Vagina (tissue), 2 donors: ENCODE data around the gene BPIFB1. TPM values are rescaled to one million over a fixed set of nuclear protein-coding genes. Genes with fewer than 3 reads are reported as not detected.

Experiments
- DNase-seq, 2 donors: peaks; one replicate each; pipeline ENCODE4 v3.0.0-alpha.2; 2017; ENCODE audit errors: extremely low spot score in 2 of 2
- H3K27ac ChIP-seq: fragments of 200-600 bp; sonication (generic); one replicate; pipeline ENCODE4 v1.5.1; 2019
- H3K27me3 ChIP-seq: fragments of 200-600 bp; sonication (generic); one replicate; pipeline ENCODE4 v1.5.1; 2019
- H3K36me3 ChIP-seq, 2 donors: fragments of 200-600 bp; sonication (generic); one replicate each; pipeline ENCODE4 v1.5.1; 2017 to 2019
- H3K4me1 ChIP-seq: fragments of 200-600 bp; sonication (generic); one replicate; pipeline ENCODE4 v1.5.1; 2019
- H3K4me3 ChIP-seq, 2 donors: fragments of 200-600 bp; sonication (generic); 1 replicate in 1 of 2; 2 replicates in 1 of 2; pipeline ENCODE4 v1.5.1; 2016 to 2019
- H3K9me3 ChIP-seq: fragments of 200-600 bp; sonication (generic); one replicate; pipeline ENCODE4 v1.5.1; 2019
- CTCF ChIP-seq, 3 experiments: fragments of 450-650 bp in 2 of 3; fragments of 200-600 bp in 1 of 3; sonication (generic) in 1 of 3; IDR thresholded peaks; one replicate each; pipeline ENCODE4 v1.5.1; 2017 to 2019; ENCODE audit warnings: antibody characterized with exemption in 3 of 3, mild to moderate bottlenecking in 2 of 3, moderate library complexity in 2 of 3
- POLR2A ChIP-seq, 2 donors: fragments of 450-650 bp; IDR thresholded peaks; one replicate each; pipeline ENCODE4 v1.6.1; 2017; ENCODE audit warnings: antibody characterized with exemption in 2 of 2, mild to moderate bottlenecking in 2 of 2, moderate library complexity in 2 of 2
- POLR2AphosphoS5 ChIP-seq, 2 donors: sonication (generic); formaldehyde crosslinking; IDR thresholded peaks; one replicate each; pipeline ENCODE4 v1.9.0; 2017; ENCODE audit warnings: antibody characterized with exemption in 2 of 2, mild to moderate bottlenecking in 2 of 2, low read depth in 1 of 2; ENCODE audit not compliant: insufficient read depth in 1 of 2
- intact Hi-C: fragments of 100-400 bp; cut with DNase I; formaldehyde crosslinking; loops from one replicate; pipeline ENCODE4 v1.15.1; 2023
- total RNA-seq: library from RNA; depleted of rRNA; stranded (reverse); fragments of >200 nt; gene quantifications from one replicate; pipeline ENCODE4 v1.2.3, GENCODE V29; 2016

BPIFB1 gene
- total RNA-seq, 1 donor from 2014 or later: not detected

- H3K27ac ChIP-seq: no peak overlapping the region
- H3K36me3 ChIP-seq: peaks cover 0 to 13% of the 10 kb centered on the region in 2 donors
- no peaks in the 10 kb centered on the region for H3K27me3 ChIP-seq
- no peaks in the 10 kb centered on the region for H3K4me1 ChIP-seq
- TF ChIP-seq POLR2AphosphoS5 (IDR thresholded peaks at IDR 0.05; ENCODE audit: insufficient read depth in 1 of 2, low read depth in 1 of 2) (no peak), CTCF (IDR thresholded peaks at IDR 0.05) (no peak), POLR2A (IDR thresholded peaks at IDR 0.05) (no peak)
- DNase-seq: no peak
- no peak overlapping the region for H3K4me3 ChIP-seq
- intact Hi-C loops: no loop called here
- H3K9me3 ChIP-seq: no peaks in the 10 kb centered on the region
Observed at GRCh38 chr20:33352258-33353012, 69.4 kb downstream of the BPIFB1 start.

- peaks cover 0 to 16% of the 10 kb centered on the region in 2 donors for H3K36me3 ChIP-seq
- no peaks in the 10 kb centered on the region for H3K9me3 ChIP-seq
- no peak for DNase-seq
- no peak for TF ChIP-seq POLR2AphosphoS5 (IDR thresholded peaks at IDR 0.05; ENCODE audit: insufficient read depth in 1 of 2, low read depth in 1 of 2)
- no peak for TF ChIP-seq CTCF (IDR thresholded peaks at IDR 0.05)
- no peak for TF ChIP-seq POLR2A (IDR thresholded peaks at IDR 0.05)
- H3K4me1 ChIP-seq: no peaks in the 10 kb centered on the region
- H3K27ac ChIP-seq: no peak overlapping the region
- H3K4me3 ChIP-seq: no peak overlapping the region
- no peaks in the 10 kb centered on the region for H3K27me3 ChIP-seq
- intact Hi-C loops: no loop called here
Observed at GRCh38 chr20:33353013-33353402, 70.0 kb downstream of the BPIFB1 start.

Other genes starting within 250 kb of the BPIFB1 start
- gene BPIFB3, start 229.3 kb upstream of the BPIFB1 start, total RNA-seq: not detected
- gene BPIFB4, start 203.6 kb upstream of the BPIFB1 start, total RNA-seq: not detected
- gene BPIFA2, start 115.1 kb upstream of the BPIFB1 start, total RNA-seq: not detected
- not detected for gene BPIFA3, start 65.9 kb upstream of the BPIFB1 start, total RNA-seq
- gene BPIFA1, start 47.2 kb upstream of the BPIFB1 start, total RNA-seq: not detected
- 15.0 TPM for gene CDK5RAP1, start 118.3 kb downstream of the BPIFB1 start, total RNA-seq
- 23.8 TPM for gene SNTA1, start 160.5 kb downstream of the BPIFB1 start, total RNA-seq
- gene CBFA2T2, start 206.9 kb downstream of the BPIFB1 start, total RNA-seq: 34.9 TPM